ENCODE results near the gene SNTG2. TPM values are rescaled to one million over a fixed set of nuclear protein-coding genes. Genes with fewer than 3 reads are reported as not detected.

SNTG2 gene
- total RNA-seq, 1 experiment from 2014 or later, result not detected

DNA sequence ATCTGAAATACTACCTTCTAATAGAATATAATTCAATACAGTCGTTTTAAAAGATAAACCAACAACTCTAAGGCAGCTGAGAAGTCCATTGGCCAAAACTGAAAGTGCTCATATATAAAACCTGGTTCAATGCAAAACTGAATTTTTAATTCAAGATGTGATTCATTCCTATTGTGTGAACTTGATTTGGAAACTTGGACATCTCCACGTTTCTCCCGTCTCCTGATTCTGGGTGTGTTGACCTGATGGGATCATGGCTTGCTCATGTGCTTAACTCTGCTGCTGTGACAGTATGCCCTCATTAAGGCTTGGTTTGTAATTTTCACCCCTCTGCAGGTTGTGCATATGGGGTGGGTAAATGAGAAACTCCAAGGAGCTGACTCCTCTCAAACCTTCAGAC is 296.3 kb downstream of the SNTG2 start:
- no peak for DNase-seq
- H3K4me3 ChIP-seq (ENCODE audit: low read depth, low read length), result no peak overlapping the region
- no peaks in the 10 kb centered on the region for H3K27me3 ChIP-seq (replicated peaks; ENCODE audit: control insufficient read depth, insufficient read depth, low read length)
- no peaks in the 10 kb centered on the region for H3K9me3 ChIP-seq
- H3K36me3 Mint-ChIP-seq (ENCODE audit: insufficient read depth, unreplicated experiment), result no peaks in the 10 kb centered on the region
- H3K9me3 Mint-ChIP-seq (ENCODE audit: unreplicated experiment), result no peaks in the 10 kb centered on the region
- H3K4me1 ChIP-seq, result no peaks in the 10 kb centered on the region
- H3K27me3 Mint-ChIP-seq (ENCODE audit: insufficient read depth, unreplicated experiment), result peaks cover 22% of the 10 kb centered on the region
- no peak overlapping the region for H3K4me3 Mint-ChIP-seq (ENCODE audit: unreplicated experiment)
- TF ChIP-seq, protein P1, sequence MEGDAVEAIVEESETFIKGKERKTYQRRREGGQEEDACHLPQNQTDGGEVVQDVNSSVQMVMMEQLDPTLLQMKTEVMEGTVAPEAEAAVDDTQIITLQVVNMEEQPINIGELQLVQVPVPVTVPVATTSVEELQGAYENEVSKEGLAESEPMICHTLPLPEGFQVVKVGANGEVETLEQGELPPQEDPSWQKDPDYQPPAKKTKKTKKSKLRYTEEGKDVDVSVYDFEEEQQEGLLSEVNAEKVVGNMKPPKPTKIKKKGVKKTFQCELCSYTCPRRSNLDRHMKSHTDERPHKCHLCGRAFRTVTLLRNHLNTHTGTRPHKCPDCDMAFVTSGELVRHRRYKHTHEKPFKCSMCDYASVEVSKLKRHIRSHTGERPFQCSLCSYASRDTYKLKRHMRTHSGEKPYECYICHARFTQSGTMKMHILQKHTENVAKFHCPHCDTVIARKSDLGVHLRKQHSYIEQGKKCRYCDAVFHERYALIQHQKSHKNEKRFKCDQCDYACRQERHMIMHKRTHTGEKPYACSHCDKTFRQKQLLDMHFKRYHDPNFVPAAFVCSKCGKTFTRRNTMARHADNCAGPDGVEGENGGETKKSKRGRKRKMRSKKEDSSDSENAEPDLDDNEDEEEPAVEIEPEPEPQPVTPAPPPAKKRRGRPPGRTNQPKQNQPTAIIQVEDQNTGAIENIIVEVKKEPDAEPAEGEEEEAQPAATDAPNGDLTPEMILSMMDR (IDR thresholded peaks at IDR 0.05; ENCODE audit: insufficient read depth in 1 of 2, low read depth in 1 of 2, low read length in 1 of 2, severe bottlenecking in 1 of 2, unreplicated experiment in 1 of 2), result no peak
- BruUV-seq (replicated peaks), result no TSS peak
- H3K36me3 ChIP-seq (ENCODE audit: control insufficient read depth, insufficient read depth, low read length), result no peaks in the 10 kb centered on the region
- H3K27ac Mint-ChIP-seq (ENCODE audit: unreplicated experiment), result no peak overlapping the region
- ChIA-PET CTCF (no interaction called here), POLR2A (no interaction called here)
- intact Hi-C loops (cut with micrococcal nuclease; ENCODE audit: unreplicated experiment), result loop anchor here (10.0 kb wide), 1 partner anchor 298 kb away; no protein-coding TSS in a partner anchor
- no peaks in the 10 kb centered on the region for H3K4me1 Mint-ChIP-seq (ENCODE audit: low read depth, unreplicated experiment)

DNA sequence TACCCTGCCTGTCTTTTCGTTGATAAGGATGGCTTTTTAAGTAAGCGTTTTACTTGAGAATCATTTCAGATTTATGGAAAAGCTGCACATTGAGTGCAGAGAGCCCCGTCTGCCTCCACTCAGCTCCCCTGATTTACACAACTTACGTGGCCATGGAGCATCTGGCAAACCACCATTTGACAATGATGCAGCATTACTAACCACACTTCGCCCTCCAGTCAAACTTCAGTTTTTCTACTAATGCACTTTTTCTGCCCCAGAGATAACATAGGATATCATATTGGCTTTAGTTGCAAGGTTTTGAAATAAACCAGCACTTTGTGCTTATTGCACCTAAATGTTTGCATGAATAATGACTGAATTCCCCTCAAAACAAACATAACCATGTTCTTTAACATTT is 297.5 kb downstream of the SNTG2 start:
- Mint-ChIP-seq H3K4me3 (ENCODE audit: unreplicated experiment) (no peak overlapping the region), H3K27ac (ENCODE audit: unreplicated experiment) (no peak overlapping the region), H3K27me3 (ENCODE audit: insufficient read depth, unreplicated experiment) (peaks cover 19% of the 10 kb centered on the region), H3K36me3 (ENCODE audit: insufficient read depth, unreplicated experiment) (no peaks in the 10 kb centered on the region), H3K9me3 (ENCODE audit: unreplicated experiment) (no peaks in the 10 kb centered on the region), H3K4me1 (ENCODE audit: low read depth, unreplicated experiment) (no peaks in the 10 kb centered on the region)
- Histone ChIP-seq H3K36me3 (ENCODE audit: control insufficient read depth, insufficient read depth, low read length) (no peaks in the 10 kb centered on the region), H3K4me3 (ENCODE audit: low read depth, low read length) (no peak overlapping the region), H3K9me3 (no peaks in the 10 kb centered on the region), H3K4me1 (no peaks in the 10 kb centered on the region), H3K27me3 (replicated peaks; ENCODE audit: control insufficient read depth, insufficient read depth, low read length) (no peaks in the 10 kb centered on the region)
- intact Hi-C loops (cut with micrococcal nuclease; ENCODE audit: unreplicated experiment), result loop anchor here (10.0 kb wide), 1 partner anchor 297 kb away; no protein-coding TSS in a partner anchor
- ChIA-PET POLR2A (no interaction called here), CTCF (no interaction called here)
- no TSS peak for BruUV-seq (replicated peaks)
- TF ChIP-seq, protein P1 (IDR thresholded peaks at IDR 0.05; ENCODE audit: insufficient read depth in 1 of 2, low read depth in 1 of 2, low read length in 1 of 2, severe bottlenecking in 1 of 2, unreplicated experiment in 1 of 2), result no peak
- DNase-seq, result no peak

DNA sequence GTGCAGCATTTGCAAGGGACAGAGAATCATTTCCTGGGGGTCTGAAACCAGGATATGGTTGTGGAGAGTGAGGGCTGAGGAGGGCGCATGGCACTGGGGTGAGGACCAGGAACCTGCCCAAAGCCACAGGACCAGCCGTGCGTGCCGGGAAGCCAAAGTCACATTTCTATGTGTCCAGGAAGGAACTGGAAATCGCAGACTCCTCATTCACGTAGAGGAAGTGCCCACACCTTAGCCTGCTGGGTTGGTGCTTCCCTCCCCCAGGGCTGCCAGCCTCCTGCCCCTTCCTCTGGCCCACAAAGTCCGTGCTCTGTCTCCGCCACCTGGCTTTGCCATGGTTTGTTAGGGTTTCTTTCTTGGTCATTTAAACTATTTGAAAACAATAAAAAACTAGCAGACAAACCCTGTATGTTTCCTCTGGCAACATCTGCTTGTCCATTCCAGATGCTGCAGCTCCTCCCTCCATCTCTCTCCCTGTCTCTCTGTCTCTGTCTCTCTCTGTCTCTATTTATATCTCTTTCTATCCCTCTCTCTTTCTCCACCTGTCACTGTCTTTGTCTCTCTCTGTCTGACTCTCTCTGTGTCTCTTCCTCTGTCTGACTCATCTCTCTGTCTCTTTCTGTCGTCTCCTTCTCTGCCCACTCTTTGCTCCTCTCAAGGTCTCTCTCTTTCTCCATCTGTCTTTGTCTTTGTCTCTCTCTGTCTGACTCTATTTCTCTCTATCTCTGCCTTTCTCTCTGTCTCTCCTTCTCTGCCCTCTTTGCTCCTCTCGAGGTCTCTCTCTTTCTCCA is 299.4 kb downstream of the SNTG2 start:
- intact Hi-C loops (cut with micrococcal nuclease; ENCODE audit: unreplicated experiment), result loop anchor here (10.0 kb wide), 1 partner anchor 295 kb away; no protein-coding TSS in a partner anchor
- H3K4me1 ChIP-seq, result no peaks in the 10 kb centered on the region
- no peak overlapping the region for H3K27ac Mint-ChIP-seq (ENCODE audit: unreplicated experiment)

More for the DNA sequence above, 299.4 kb downstream of the SNTG2 start:
- no peaks in the 10 kb centered on the region for H3K36me3 ChIP-seq (ENCODE audit: control insufficient read depth, insufficient read depth, low read length)
- no peaks in the 10 kb centered on the region for H3K9me3 ChIP-seq
- Mint-ChIP-seq H3K27me3 (ENCODE audit: insufficient read depth, unreplicated experiment) (peaks cover 20% of the 10 kb centered on the region), H3K4me3 (ENCODE audit: unreplicated experiment) (no peak overlapping the region), H3K36me3 (ENCODE audit: insufficient read depth, unreplicated experiment) (no peaks in the 10 kb centered on the region), H3K4me1 (ENCODE audit: low read depth, unreplicated experiment) (no peaks in the 10 kb centered on the region), H3K9me3 (ENCODE audit: unreplicated experiment) (no peaks in the 10 kb centered on the region)
- TF ChIP-seq, protein P1 (IDR thresholded peaks at IDR 0.05; ENCODE audit: insufficient read depth in 1 of 2, low read depth in 1 of 2, low read length in 1 of 2, severe bottlenecking in 1 of 2, unreplicated experiment in 1 of 2), result no peak
- DNase-seq, result no peak
- ChIA-PET CTCF (no interaction called here), POLR2A (no interaction called here)
- BruUV-seq (replicated peaks), result no TSS peak
- no peaks in the 10 kb centered on the region; the same call in 1 of the 2 replicates for H3K27me3 ChIP-seq (replicated peaks; ENCODE audit: control insufficient read depth, insufficient read depth, low read length)
- H3K4me3 ChIP-seq (ENCODE audit: low read depth, low read length), result no peak overlapping the region
